DOHH2 (cell line): ENCODE measurements around the gene SEZ6.

Experiments used
- EZH2phosphoT487 ChIP-seq: fragments of 200-600 bp; sonication (generic); IDR thresholded peaks from 2 replicates; pipeline ENCODE4 v1.6.1; 2017; ENCODE audit warnings: borderline replicate concordance, mild to moderate bottlenecking, antibody characterized with exemption, low read length, moderate library complexity, mixed read lengths
- TF ChIP-seq, protein P1 (sequence below): fragments of 200-600 bp; sonication (generic); IDR thresholded peaks from one replicate; pipeline ENCODE4 v1.5.1; 2014; ENCODE audit warnings: antibody characterized with exemption, mild to moderate bottlenecking, low read depth, low read length; ENCODE audit not compliant: poor library complexity, severe bottlenecking

GRCh38 chr17:29041091-29041490 is 35.3 kb upstream of the SEZ6 start:
- TF ChIP-seq, protein P1, sequence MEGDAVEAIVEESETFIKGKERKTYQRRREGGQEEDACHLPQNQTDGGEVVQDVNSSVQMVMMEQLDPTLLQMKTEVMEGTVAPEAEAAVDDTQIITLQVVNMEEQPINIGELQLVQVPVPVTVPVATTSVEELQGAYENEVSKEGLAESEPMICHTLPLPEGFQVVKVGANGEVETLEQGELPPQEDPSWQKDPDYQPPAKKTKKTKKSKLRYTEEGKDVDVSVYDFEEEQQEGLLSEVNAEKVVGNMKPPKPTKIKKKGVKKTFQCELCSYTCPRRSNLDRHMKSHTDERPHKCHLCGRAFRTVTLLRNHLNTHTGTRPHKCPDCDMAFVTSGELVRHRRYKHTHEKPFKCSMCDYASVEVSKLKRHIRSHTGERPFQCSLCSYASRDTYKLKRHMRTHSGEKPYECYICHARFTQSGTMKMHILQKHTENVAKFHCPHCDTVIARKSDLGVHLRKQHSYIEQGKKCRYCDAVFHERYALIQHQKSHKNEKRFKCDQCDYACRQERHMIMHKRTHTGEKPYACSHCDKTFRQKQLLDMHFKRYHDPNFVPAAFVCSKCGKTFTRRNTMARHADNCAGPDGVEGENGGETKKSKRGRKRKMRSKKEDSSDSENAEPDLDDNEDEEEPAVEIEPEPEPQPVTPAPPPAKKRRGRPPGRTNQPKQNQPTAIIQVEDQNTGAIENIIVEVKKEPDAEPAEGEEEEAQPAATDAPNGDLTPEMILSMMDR: no peak
- TF ChIP-seq EZH2phosphoT487: no peak
